ENCODE results near the gene GPR87. TPM values are rescaled to one million over a fixed set of nuclear protein-coding genes. Genes with fewer than 3 reads are reported as not detected.

The GPR87 gene
- total RNA-seq, 1 experiment from 2014 or later = not detected

GRCh38 chr3:151319628-151320027 is 3.0 kb upstream of the GPR87 start:
- no peak for DNase-seq (ENCODE audit: low read depth)
- in situ Hi-C loops (cut with HindIII; ENCODE audit: low pct_unique_long_range_greater_than_20kb, low sequenced_read_pairs) = no loop called here

DNA sequence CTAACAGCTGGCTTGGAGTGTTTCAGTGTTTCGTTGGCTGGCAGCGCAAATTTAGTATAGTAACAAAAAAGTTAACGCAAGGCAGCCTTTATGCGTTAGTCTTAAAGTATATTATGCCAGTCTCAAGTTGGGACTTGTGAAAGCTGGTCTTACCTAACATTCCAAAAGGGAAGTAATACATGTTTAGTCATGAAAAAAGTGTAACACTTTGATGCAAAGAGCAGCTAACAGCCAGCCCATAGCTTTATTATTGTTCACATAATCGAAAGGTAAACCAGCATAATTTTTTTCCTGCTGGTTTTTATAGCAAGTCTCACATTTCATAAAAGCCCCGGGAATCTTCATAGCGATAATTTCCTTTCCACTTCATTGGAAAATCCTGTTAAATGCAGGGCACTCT is 2.4 kb upstream of the GPR87 start:
- in situ Hi-C loops (cut with HindIII; ENCODE audit: low pct_unique_long_range_greater_than_20kb, low sequenced_read_pairs) = no loop called here

DNA sequence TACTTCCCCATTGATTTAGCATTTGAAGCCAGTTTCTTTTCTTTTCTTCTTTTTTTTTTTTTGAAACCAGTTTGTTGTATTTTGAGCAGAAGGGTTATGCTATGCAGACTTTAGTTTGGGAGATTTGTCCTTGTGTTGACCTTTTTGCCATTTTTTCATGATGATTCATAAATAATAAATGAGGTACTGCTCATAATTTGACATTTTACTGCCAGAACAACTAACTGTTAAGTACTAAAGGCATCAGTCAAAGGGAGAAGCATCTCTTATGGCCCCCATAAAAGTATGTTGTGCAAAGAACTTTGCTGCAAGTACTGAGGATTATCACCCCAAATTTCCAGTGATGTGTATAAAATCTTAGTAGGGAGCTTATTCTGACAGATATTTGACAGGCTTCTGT is 1.7 kb upstream of the GPR87 start:
- in situ Hi-C loops (cut with HindIII; ENCODE audit: low pct_unique_long_range_greater_than_20kb, low sequenced_read_pairs) = no loop called here

More for the DNA sequence above, 2.4 kb upstream of the GPR87 start:
- no peak for DNase-seq (ENCODE audit: low read depth)

DNA sequence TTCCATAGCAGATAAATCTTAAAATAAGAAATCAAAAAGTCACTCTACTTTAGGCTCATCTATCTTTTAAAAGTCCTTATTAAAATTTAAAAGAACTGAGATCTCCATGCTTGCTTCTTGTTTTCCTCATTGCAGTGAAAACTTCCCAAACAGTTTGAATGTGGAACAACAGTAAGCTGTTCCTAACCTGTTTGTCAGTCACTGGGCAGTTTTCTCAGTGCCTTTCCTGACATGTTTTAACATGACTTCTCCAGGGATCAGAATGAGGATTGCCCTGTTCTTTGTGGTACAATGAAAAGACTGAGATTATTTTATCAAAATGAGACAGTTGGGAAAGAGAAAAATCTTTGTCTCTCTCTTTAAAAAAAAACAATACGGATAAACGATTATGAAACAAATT is 774 bp downstream of the GPR87 start:
- no peak for DNase-seq (ENCODE audit: low read depth)
- in situ Hi-C loops (cut with HindIII; ENCODE audit: low pct_unique_long_range_greater_than_20kb, low sequenced_read_pairs) = no loop called here

More for the DNA sequence above, 1.7 kb upstream of the GPR87 start:
- no peak for DNase-seq (ENCODE audit: low read depth)

GRCh38 chr3:151315136-151315535 is 1.5 kb downstream of the GPR87 start:
- in situ Hi-C loops (cut with HindIII; ENCODE audit: low pct_unique_long_range_greater_than_20kb, low sequenced_read_pairs) = no loop called here
- DNase-seq (ENCODE audit: low read depth) = no peak

DNA sequence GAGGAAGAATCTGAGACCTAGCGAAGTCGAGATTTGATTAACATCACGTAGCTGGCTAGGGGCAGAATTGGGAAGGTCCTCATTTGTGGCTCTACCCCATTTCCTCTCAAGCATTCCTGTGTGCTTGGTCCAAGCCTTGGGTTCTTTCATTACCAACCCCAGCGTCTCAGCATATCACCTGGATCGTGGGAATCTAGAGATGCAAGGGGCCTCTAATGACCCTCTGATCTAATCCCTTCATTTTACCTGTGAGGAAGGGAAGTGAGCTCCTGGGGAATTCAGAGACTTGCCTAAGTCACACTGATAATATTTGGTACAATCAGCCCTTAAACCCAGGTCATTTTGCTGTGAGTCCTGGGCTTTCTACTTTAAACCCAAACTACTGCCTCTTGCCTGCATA is 2.0 kb downstream of the GPR87 start:
- in situ Hi-C loops (cut with HindIII; ENCODE audit: low pct_unique_long_range_greater_than_20kb, low sequenced_read_pairs) = no loop called here
- no peak for DNase-seq (ENCODE audit: low read depth)

GRCh38 chr3:151314137-151314536 is 2.5 kb downstream of the GPR87 start:
- in situ Hi-C loops (cut with HindIII; ENCODE audit: low pct_unique_long_range_greater_than_20kb, low sequenced_read_pairs) = no loop called here
- DNase-seq (ENCODE audit: low read depth) = no peak

DNA sequence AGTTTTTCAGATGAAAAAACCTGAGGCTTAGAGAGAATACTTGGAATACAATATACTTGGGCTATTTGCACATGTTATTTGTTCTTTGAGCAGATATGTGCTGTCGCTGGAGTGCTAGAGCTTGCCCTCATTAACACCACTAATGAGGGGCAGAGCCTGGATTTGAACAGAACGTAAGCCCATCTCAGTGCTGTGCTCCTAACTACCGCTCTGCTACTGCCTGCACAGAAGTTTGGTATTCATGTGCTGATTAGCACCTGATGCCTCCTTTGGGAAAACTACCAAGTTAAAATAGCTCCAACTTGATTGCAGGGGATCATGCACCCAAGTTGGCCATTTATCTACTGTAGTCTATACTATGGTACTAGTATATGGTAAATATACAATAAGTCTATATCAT is 3.6 kb downstream of the GPR87 start:
- no peak for DNase-seq (ENCODE audit: low read depth)
- in situ Hi-C loops (cut with HindIII; ENCODE audit: low pct_unique_long_range_greater_than_20kb, low sequenced_read_pairs) = no loop called here

DNA sequence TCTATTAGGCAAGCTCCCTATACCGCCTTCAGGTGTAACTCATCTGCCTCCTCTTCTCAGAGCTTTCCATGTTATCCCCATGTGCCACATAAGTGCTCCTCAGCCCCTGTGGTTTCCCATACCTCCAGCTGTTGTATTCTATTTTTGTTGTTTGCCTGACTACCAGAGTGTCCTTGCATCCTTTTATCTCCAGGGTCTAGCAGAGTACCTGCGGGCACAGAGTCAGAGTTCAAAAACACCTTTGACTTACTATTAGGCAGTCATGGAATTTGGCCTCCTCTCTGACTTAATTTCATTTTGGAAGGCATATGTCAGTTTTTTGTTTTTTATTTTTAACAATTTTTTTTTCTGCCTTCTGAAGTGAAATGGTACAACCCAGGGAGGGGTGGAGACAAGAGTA is 7.1 kb downstream of the GPR87 start:
- in situ Hi-C loops (cut with HindIII; ENCODE audit: low pct_unique_long_range_greater_than_20kb, low sequenced_read_pairs) = no loop called here
- no peak for DNase-seq (ENCODE audit: low read depth)

DNA sequence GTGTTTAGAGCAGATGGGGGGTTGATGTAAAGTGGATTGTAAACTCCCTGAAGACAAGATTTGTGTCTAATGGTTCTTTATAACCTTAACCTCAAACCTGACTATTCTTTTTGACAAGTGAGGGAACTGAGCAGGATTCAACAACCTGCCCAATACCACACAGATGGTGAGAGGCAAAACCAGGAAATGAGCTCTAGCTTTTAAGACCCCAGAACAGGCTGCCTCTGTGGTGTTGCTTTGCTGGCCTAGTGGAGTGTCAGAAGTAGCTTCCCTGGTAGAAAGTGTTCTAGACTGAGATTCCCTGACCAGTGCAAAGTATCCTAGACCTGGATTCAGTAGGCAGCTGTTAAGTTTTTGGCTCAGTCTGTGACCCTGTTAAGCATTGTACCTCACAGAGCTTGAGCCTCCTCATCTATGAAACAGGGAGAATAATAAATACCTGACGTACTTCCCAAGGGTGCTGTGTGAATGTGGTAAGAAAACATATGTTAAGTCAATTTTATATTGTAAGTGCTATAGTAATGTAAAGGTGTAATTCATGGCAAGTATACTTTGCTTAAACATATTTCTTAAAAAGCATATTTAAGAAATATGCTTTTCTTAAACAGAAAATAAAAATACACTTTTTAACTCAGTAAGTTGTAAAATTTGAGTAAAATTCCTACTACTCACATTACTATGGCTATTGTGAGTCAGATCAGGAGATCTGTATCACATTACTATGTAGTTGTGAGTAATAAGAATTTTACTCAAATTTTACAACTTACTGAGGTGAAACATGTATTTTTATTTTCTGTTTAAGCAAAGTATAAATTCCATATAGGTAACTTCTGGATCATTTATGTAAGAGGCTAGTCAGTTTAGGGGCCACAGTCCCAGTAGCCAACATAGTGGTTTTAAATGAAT is 8.8 kb downstream of the GPR87 start:
- DNase-seq (ENCODE audit: low read depth) = no peak
- in situ Hi-C loops (cut with HindIII; ENCODE audit: low pct_unique_long_range_greater_than_20kb, low sequenced_read_pairs) = no loop called here

GRCh38 chr3:151307131-151307530 is 9.5 kb downstream of the GPR87 start:
- DNase-seq (ENCODE audit: low read depth) = no peak
- in situ Hi-C loops (cut with HindIII; ENCODE audit: low pct_unique_long_range_greater_than_20kb, low sequenced_read_pairs) = no loop called here

GRCh38 chr3:151306168-151306810 is 10.3 kb downstream of the GPR87 start:
- in situ Hi-C loops (cut with HindIII; ENCODE audit: low pct_unique_long_range_greater_than_20kb, low sequenced_read_pairs) = no loop called here
- no peak for DNase-seq (ENCODE audit: low read depth)

DNA sequence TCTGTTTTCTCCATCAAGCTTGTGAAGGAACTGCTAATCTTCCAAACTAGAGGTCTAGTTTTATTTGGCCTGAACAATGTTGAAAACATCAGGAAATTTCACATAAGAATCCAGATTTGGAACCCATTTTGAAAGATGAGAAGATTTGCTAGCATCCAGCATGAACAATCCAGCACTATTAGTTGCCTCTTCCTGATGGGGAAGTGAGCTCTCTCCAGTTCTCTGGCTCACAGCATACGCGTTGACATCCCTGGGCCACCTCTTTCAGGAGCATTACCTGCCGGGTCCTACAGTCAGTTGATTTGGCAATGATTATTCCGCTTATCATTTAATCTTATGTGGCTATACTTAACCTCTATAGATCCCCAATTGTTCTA is 10.9 kb downstream of the GPR87 start:
- in situ Hi-C loops (cut with HindIII; ENCODE audit: low pct_unique_long_range_greater_than_20kb, low sequenced_read_pairs) = no loop called here
- DNase-seq (ENCODE audit: low read depth) = no peak

DNA sequence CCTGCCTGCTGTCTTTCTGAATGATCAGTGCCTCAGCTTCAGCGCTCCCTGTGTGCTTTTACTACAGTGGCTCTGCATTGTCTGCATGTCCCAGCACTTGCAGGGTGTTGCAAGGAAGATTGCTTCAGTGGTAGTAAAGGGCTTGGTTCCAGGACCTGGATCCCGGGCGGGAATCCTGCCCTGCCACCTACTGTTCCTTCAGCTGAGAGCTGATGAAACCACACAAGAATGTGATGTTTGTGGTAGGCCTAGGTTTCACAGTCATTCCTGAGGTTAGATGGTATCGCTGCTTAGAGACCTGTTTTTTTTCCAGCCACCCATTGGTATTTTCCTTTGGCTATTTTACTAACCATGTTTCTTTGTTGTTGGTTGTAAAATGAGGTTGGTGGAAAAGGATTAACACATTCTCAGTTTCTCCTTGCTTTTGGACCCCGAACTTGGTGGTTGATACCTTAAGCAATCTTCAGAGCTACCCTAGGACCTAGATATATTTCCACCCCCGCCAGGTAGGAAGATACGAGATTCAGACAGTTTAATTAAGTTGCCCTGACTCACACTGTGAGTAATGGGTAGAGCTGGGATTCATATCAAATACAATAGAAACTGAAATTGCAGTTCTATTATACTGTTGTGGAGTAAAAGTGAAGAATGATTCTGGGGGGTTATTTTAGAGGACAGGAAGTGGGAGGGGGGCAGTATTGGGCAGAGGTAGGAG is 11.4 kb downstream of the GPR87 start:
- in situ Hi-C loops (cut with HindIII; ENCODE audit: low pct_unique_long_range_greater_than_20kb, low sequenced_read_pairs) = no loop called here
- DNase-seq (ENCODE audit: low read depth) = peak; percentile 92

- in situ Hi-C loops (cut with HindIII; ENCODE audit: low pct_unique_long_range_greater_than_20kb, low sequenced_read_pairs) = no loop called here
- DNase-seq (ENCODE audit: low read depth) = no peak
Measured at GRCh38 chr3:151303751-151304150, 12.9 kb downstream of the GPR87 start.

DNA sequence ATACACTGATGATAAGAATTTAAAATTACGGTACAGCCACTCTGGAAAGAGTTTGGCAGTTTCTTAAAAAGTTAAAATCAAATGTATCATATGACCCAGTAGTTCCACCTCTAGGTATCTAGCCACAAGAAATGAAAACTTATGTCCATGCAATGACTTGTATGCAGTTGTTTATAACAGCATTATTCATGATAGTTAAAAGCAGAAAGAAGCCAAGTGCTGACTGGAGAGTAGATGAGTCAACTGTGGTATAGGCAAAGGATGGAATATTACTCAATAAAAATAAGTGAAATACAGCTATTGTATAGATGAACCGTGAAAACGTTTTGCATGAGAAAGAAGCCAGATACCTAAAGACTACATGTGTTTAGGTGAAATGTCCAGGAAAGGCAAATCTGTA is 14.8 kb downstream of the GPR87 start:
- DNase-seq (ENCODE audit: low read depth) = no peak
- in situ Hi-C loops (cut with HindIII; ENCODE audit: low pct_unique_long_range_greater_than_20kb, low sequenced_read_pairs) = no loop called here

- DNase-seq (ENCODE audit: low read depth) = no peak
- in situ Hi-C loops (cut with HindIII; ENCODE audit: low pct_unique_long_range_greater_than_20kb, low sequenced_read_pairs) = no loop called here
Measured at GRCh38 chr3:151300539-151300938, 16.1 kb downstream of the GPR87 start.

GRCh38 chr3:151299006-151299405 is 17.6 kb downstream of the GPR87 start:
- in situ Hi-C loops (cut with HindIII; ENCODE audit: low pct_unique_long_range_greater_than_20kb, low sequenced_read_pairs) = no loop called here

GRCh38 chr3:151297429-151297828 is 19.2 kb downstream of the GPR87 start:
- DNase-seq (ENCODE audit: low read depth) = no peak
- in situ Hi-C loops (cut with HindIII; ENCODE audit: low pct_unique_long_range_greater_than_20kb, low sequenced_read_pairs) = no loop called here

More at GRCh38 chr3:151299006-151299405, 17.6 kb downstream of the GPR87 start:
- no peak for DNase-seq (ENCODE audit: low read depth)
